ENCODE results near the gene MSRB1.

The MSRB1 gene

DNA sequence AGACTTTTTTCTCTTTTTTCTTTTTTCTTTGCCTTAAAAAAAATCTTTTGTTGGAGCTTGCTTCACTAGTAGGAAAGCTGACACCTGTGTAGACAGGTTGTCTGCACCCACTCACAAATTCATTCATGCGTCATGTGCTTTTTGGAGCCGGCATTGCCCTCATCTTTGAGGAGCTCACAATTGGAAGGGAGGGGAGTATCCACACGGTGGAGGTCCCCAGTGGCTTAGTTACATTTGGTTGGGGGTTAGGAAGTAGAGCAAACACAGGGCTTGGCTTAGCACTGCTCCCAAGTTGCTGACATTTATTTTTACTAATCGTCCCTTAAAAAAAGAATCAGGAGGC lies 52.3 kb downstream of the MSRB1 start:
- no peak for DNase-seq

DNA sequence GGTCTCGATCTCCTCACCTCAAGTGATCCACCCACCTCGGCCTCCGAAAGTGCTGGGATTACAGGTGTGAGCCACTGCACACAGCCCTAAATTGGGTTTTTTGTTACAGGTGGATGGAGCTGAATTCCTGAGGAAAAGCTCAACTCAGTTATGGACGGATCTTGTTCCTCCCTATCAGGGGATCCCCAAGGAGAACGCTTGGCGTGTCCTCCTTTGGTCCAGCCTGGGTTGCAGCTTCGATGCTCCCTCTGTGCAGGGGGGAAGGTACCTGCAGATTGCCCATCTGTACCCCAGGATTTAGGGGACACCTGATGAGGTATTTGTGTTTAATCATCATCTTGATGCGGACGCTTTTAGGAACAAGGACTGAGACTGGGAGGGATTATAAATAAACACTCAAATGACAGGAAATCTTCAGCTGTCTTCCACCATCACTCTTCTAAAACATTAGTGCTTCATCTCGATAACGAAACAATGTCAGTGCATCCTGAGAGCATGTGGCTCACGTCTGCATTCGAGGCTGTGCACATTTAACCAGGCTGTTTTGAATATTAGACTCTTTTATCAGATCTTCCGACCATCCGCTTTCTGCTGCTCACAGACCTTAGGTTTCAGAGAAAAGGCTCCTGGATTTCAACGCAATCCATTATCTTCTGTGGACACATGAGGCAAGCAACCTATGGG lies 52.8 kb downstream of the MSRB1 start:
- no peak for DNase-seq
